ENCODE measurements around the gene ADPRH.

GRCh38 chr3:119632829-119633228, 53.5 kb downstream of the ADPRH start:
- no peak for TF ChIP-seq CTCF (IDR thresholded peaks at IDR 0.05; ENCODE audit: insufficient read depth, low read depth, low read length)
- no peak for TF ChIP-seq EZH2 (IDR thresholded peaks at IDR 0.05; ENCODE audit: insufficient read depth, low read length)
